CD4-positive, alpha-beta T cell treated with Interleukin-6 at 100 ng/mL for 8 hours (primary cell): ENCODE results near the gene CNTNAP5.
"Not testable (repeated sequence)": the region's sequence is repeated elsewhere in the genome, so short reads cannot be mapped to it uniquely, and the experiment has no call there.

Source experiments
- DNase-seq: peaks from one replicate; pipeline ENCODE4 v3.0.0-alpha.2; 2020; ENCODE audit warnings: mixed read lengths, low spot score

CNTNAP5 gene

DNA sequence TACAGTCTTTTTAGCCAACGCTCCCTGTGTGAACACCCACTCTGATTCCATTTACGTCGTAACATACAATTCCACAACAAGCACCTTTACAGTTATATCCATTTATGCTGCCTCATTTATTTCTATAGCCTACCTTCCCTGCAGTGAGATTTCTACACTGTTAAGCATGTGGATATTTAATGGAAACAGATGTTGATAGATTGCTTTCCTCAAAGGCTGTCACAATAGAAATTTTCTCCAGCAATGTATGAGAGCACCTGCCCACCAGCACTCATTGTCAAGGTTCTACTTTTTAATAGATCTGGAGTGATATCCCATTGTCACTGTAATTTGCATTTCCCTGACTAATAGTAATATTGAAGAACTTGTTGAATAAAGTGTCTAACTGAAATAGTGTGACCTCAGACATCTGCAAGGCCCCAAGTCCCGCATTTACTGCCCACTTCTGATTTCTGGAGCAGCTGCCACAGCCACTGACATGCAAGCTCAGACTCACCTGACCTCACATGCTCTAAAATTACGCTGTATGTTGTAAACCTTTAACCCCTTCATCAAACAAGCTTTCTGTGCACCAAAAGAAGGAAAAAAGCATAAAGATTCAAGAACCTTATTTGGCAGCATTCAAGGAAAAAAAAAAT, 295.1 kb downstream of the CNTNAP5 start:
- no peak for DNase-seq

DNA sequence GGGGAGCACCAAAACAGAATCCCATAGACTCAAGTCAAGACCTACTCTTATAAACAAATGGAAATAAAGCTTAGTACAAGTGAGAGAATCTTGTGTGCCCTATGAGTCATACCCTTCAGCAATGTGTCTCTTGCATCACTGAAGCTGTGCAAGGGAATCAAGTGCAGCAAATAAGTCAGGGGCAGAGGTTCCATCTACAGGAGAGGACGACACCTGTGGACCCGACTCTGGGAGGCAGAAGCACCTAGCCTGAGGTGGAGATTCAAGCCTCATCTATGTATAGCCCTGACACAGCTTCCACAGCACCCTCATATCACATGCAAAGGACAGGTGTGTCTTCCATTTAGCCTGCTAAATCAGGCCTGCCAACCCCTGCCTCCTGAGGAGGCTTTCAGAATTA, 298.2 kb downstream of the CNTNAP5 start:
- no peak for DNase-seq

DNA sequence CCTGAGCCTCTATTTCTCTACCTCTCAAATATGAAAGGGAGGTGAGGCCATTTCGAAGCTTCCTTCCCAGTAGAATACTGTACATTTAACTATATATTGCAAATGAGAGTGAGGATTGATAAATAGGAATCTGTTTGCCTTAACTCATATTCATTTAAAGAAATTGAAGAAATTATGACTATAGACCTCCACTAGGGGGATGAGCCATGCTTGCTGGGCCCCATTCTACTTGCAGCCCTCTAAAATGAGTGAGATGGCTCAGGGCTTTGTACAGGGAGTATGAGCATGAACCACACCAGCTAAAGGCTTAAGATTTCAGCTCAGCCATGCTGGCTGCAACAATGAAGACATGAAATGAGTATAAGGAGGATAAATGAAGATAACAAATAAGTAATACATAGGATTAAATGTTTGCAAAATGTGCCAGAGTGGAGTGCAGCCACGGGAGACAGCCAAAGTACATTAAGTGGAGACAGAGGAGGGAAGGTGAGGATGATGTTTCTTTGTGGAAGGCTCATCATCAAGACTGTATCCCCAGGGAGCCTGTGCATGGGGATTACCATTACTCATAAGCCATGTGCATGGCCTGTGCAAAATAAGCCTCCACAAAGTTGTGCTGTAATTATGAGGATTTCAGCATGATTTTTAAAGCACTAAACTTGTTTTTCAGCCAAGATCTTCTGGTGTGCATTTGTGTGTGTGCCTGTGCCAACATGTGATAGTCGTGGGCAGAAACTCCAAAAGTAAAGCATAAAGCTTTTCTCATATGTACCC, 300.8 kb downstream of the CNTNAP5 start:
- no peak for DNase-seq

DNA sequence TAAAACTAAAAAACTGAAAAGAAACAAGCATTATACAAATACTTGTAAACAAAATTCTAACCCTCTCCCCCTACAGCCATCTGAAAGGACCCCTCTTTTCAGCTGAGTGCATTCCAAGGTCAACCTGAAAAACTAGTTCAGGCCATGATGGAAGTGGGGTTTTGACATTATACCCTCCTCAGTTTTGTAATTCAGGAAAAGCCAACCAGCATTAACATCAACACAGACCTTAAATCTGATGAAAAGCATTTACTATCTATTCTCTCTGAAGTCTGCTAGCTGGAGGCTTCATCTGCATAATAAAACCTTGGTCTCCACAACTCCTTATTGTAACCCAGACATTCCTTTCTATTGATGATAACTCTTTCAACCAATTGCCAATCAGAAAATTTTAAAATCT, 302.2 kb downstream of the CNTNAP5 start:
- no peak for DNase-seq

DNA sequence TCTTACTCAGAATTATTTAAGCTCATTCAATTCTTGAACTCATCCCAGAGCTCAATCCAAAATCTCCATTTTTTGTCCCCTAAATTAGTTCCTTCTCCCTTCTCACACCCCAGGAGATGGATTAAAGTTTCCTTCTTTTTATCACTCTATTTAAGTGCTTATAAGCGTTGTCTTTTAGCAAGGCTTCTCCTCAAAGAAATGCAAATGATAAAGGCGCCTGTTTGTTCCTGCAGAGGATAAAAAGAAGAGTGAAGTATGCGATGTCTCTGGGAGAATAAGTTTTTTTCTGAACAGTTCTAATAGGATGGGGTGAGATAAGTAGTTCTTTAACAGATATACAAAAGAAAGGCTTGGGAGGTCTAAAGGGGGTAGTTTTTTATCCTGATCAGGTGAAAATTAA, 303.3 kb downstream of the CNTNAP5 start:
- DNase-seq: no peak

DNA sequence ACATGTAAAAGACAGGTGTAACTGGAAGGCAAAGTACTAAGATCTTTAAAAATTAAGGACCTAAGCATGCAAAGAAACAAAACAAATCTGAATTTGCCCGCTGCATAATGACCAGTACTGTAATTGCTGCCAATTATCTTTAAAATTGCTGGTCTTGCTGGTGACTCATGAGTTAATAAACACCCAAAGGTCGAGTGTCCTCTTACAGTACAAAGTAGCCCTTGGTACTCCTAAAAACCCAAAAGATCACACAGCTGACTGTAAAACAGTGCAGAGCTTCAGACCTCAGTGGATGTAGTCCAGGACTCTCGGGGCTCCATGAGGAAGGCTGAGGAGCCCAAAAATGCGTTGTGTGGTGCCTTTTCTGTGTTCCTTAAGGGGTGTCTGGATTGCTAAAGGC, 308.7 kb downstream of the CNTNAP5 start:
- DNase-seq: no peak

DNA sequence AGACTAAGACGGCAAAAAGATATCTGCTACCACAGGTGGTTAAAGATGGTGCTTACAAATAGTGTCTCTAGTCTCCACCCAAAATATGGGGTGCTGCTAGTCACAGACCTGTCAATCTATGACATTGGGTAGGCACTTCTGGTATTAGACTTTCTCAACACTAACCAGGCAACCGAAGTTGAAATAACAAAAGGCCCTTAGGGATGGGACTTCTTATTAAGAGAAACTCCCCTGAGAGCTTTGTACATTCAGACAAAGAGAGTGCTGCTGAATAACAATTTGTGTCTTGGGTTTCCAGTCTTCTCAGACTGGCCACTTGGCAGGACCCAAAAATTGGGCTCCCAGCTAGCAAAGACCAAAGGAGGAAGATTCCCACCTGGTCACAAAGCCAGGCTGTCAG, 310.0 kb downstream of the CNTNAP5 start:
- DNase-seq: no peak

DNA sequence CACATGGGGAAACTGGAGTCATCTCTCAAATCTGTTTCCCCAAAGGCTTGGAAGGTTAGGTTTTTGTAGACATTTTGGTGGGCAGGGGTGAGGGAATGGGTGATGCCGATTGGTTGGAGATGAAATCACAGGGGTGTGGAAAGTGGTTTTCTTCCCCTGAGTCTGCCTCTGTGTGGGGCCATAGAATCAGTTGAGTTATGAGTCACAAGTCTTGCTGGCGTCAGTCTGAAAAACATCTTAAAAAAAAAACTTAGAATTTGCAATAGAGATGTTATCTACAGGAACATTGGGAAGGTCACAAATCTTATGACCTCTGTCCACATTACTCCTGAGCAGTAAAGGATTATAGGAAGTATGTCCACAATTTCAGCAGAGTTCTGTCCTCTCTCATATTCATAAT, 314.6 kb downstream of the CNTNAP5 start:
- no peak for DNase-seq

DNA sequence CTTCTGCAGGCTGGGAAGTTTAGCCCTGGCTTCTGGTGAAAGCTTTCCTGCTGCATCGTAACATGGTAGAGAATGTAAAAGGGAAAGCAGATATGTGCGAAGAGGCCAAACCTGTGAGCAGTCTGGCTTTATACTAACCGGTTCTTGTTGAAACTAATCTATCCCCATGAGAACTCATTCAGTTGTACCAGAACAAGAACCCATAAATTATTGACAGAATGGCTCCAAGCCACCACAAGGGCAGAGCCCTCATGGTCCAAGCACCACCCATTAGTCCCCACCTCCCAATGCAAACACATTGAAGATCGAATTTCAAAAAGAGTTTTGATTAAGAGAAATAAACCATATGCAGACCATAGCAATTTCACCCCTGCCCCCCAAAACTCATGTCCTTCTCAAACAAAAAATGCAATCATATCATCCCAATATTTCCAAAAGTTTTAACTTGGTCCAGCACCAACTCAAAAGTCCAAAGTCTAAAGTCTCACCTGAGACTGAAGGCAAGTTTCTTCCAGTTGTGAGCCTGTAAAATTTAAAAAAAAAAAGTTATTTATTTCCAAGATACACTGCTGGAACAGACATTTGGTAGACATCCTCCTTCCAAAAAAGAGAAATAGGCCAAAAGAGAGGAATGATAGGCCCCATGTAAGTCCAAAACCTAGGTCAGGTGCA, 318.9 kb downstream of the CNTNAP5 start:
- no peak for DNase-seq

DNA sequence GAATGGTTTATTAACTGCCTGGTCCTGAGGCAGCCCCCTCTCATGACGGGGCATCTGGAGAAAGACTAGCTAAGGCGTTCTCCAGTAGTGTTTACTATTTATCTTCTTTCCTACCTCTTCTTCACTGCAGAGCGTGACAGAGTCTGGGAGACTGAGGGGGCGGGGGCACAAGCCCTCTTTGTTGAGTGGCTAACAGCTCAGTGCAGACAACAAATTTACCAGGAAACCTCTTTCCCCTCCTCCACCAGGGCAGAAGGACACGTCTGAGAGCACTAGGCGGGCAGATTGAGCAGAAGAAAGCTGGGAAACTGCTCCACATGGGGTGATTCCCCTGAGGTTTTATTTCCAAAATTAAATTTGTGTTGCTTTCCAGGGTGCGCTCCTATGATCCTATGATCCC, 322.1 kb downstream of the CNTNAP5 start:
- DNase-seq: no peak

DNA sequence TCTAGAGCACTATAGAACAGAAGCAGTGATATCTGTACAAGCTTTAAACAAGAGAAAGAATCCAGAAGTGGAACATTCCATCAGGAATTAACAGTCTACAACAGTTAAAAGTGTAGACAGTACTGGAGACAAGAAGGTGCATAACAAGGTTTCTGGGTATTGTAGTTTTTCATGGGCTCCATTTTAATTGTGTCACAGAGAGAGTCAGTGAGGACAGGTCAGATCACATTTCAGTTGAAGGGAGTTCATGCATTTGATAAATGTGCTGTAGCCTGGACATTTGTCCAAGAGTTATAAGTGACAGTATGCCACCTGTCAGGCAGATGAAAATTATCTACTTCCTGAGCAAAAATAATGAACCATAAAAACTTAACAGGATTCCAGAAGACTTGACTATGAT, 328.6 kb downstream of the CNTNAP5 start:
- no peak for DNase-seq

DNA sequence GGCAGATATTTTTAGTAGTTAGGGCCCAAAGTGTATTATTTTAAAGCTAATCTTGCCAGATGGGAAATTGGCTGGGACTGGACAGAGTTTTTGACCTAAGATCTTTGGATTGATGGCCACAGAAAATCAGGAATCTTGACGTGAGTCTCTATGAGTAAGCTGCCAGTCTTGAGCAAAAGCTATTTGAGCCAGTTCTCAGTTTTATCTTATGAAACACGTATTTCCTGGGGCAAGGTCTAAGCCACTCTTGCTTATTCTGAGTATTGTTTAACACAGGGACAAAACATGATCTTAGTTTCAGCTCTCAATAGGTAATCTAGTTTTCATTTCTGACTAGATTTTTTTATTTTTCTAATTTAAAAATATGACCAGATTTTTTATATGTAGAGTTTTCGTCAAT, 329.4 kb downstream of the CNTNAP5 start:
- DNase-seq: no peak

DNA sequence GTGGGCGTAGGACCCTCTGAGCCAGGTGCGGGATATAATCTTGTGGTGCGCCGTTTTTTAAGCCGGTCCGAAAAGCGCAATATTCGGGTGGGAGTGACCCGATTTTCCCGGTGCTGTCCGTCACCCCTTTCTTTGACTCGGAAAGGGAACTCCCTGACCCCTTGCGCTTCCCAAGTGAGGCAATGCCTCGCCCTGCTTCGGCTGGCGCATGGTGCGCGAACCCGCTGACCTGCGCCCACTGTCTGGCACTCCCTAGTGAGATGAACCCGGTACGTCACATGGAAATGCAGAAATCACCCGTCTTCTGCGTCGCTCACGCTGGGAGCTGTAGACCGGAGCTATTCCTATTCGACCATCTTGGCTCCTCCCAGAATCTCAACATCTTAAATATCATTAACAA, 336.9 kb downstream of the CNTNAP5 start:
- DNase-seq: not testable (repeated sequence)

DNA sequence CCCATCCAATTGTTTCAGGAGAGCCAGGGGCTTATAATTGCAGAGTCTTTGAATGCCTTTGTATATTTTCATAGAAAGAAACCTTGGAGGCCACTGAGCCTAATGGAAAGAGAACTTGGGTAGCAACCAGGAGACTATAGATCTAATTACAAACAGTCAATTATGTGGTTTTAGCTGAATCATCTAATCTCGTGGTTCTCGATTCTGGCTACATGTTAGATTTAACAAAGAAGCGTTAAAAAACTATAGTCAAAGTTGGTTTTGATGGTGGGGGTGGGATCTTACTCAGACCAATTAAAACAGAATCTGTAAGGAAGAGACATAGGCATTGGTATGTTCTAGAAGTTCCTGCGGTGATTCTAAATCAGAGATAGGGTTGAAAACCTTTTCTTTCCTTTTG, 344.1 kb downstream of the CNTNAP5 start:
- no peak for DNase-seq

DNA sequence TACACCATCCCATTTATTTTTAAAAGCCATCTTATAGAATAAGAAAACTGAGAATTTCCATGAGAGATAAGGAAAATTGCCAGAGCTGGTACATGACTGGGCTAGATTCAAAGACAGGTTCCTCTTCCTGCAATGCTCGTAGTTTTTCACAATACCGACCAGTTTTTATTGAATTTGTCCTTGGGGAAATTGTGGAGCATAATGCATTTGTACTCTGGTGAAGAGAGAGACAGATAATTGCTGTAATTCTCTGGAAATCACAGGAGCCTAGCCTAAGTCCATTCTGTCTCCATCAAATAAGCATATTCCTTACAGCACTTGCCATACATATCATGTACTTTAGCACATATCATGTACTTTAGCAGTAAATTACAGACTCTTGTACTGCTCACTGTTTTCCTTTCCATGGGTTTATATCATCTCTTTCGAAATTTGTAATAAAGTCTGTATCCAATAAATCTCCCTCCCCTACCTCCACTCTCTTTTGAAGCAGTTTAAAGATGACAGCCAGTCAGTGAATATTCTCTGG, 355.2 kb downstream of the CNTNAP5 start:
- DNase-seq: no peak

DNA sequence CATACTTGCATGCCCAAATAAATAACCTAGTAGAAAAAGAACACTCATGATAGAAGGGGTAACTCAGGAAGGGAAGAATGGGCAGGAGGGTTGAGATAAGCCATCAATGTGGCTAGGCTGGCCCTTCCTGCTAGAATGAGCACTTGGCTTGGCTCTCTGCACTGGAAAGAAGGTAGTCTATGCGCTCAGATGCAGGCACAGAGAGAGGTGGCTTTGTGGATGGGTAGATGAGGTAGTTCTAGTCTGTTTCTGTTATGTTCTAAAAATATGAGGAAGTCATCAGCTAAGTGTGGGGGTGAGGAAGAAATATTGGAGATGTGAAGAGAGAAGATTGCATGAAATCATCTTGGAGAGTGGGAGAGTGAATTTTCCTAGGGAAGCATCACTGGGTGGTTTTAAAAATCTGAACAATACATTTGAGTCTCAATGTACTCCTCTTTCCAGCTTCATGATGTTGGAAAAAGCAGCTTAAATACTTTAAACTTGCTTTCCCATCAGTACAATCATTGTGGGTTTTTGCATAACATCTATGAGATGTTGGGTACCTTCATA, 357.1 kb downstream of the CNTNAP5 start:
- DNase-seq: no peak

DNA sequence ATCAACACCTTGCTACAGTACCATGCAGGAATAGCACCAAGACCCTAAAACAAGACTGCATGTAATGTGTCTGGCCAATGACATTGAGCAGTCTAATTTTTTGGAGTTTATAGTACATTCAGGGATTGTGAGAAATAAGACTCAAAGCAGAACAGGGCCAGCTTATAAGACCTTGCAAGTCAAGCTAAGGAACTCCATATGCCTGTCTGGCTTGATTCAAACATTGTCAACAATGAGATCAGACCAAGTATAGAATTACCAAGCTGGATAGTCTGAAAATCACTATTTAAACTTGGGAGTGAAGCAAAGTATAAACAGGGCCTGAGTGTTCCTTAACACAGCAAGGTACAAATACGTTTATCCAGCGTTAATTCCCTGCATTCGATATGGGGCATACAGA, 370.9 kb downstream of the CNTNAP5 start:
- DNase-seq: no peak

DNA sequence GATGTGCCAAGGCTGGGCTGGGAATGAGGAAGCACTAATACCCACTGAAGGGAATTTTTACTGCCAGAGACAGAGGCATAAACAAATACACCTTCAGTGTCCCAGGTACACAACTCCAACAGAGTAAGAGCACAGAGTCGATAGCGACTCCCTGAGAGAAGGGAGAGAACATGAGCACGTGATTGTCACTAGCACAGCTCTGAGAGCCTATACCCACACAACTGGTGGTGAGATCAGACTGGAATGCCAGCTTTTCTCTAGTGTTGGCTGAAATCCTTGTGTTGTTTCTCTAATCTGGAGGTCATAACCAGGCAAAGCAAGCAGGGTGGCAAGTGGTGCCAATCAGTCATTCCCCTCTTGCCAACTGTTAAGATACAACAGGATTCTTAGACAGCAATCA, 377.2 kb downstream of the CNTNAP5 start:
- no peak for DNase-seq

DNA sequence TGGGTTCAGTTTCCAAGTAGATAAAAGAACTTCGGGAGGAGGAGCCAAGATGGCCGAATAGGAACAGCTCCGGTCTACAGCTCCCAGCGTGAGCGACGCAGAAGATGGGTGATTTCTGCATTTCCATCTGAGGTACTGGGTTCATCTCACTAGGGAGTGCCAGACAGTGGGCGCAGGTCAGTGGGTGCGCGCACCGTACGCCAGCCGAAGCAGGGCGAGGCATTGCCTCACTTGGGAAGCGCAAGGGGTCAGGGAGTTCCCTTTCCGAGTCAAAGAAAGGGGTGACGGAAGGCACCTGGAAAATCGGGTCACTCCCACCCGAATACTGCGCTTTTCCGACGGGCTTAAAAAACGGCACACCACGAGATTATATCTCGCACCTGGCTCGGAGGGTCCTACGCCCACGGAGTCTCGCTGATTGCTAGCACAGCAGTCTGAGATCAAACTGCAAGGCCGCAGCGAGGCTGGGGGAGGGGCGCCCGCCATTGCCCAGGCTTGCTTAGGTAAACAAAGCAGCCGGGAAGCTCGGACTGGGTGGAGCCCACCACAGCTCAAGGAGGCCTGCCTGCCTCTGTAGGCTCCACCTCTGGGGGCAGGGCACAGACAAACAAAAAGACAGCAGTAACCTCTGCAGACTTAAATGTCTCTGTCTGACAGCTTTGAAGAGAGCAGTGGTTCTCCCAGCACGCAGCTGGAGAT, 382.9 kb downstream of the CNTNAP5 start:
- DNase-seq: not testable (repeated sequence)

DNA sequence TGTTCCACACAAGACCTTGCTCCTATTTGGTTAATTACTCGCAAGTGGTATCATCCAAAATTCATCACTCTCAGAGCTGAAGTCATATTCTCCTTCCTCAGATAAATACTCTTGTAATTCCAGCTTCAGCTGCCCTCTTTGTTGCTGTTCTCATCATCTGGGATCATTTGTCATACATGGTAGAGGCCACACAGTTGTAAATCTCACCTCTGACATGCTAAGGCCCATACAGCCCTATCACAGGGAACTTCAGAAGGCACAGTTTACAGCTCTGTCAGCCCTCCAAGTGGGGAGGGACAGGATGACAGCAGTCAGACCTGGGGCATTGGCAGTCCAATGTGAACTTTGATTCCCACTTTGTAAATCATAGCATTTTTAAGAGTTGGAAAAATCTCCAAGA, 399.0 kb downstream of the CNTNAP5 start:
- no peak for DNase-seq

DNA sequence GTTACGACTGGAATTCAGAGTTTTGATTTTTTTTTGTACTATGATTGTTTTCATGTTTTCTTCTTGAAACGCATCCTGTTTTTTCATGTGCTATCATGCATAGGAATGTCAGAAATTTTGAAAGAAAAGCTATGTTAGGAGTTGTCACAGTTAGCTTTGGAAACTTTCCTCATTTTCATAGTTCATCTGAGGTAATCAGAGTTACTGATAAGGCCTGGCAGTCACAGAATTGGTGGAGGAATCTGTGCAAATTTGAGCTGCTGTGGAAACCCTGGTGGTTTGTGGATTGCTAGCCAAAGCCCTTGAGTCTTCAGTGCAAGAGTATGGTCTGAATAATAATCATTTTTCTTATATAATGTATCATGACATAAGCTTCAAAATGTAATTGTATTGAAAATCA, 401.0 kb downstream of the CNTNAP5 start:
- DNase-seq: no peak

DNA sequence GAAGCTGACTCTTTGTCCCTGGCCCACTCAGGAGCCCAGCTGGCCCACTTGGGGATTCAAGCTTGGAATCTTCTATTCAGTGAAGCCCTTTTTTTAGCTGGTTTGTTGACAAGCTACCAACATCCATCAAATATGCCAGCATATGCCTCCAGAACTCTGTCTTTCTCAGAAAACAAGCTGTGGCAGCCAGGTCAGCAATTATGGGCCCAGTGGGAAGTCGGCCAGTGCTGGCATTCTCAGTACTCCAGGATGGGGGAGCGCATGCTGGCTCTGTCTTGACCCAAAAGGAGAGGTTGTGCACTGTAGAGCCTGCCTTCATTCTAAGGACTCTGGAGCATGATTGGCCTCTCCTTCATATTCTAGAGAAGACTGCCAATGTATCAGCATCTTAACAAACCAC, 401.5 kb downstream of the CNTNAP5 start:
- no peak for DNase-seq
